ENCODE data around the gene CACNA2D2.

Gene CACNA2D2

DNA sequence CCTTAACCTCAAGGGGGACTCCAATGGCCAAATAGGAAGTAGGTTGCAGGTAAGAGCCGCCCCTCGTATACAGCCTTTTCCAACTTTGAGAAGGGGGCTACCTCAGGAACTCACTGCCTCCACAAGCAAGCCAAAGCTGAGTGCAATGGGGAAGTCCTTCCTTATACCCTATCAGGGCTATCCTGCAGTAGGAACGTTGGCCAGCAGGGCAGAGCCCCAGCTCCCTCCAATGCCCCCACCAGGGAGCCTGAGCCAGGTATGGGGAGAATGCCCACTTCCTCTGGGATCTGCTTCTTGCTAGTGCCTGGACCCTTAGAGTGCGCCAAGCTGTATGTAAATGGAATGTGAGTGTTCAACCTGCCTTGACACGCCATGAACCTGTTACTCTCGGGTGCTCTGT, 16.3 kb downstream of the CACNA2D2 start:
- no peak overlapping the region for H3K9ac ChIP-seq (ENCODE audit: low read depth, low read length)
- ATAC-seq (ENCODE audit: insufficient read depth, low read depth) = no peak
- H3K36me3 ChIP-seq (ENCODE audit: insufficient read depth, low read length) = no peaks in the 10 kb centered on the region
- DNase-seq = no peak
- no peaks in the 10 kb centered on the region for H3K9me3 ChIP-seq (ENCODE audit: insufficient read depth, low read length, severe bottlenecking)
- no peaks in the 10 kb centered on the region; the same call in 1 of the 2 replicates for H4K20me1 ChIP-seq (ENCODE audit: insufficient read depth, low read length)
- H3K27me3 ChIP-seq (ENCODE audit: insufficient read depth, low read length, poor library complexity) = peaks cover 2% of the 10 kb centered on the region
- H3K27ac ChIP-seq (ENCODE audit: low read length) = no peak overlapping the region
- H3K4me2 ChIP-seq (ENCODE audit: insufficient read depth, low read length) = no peak overlapping the region
- H2AFZ ChIP-seq (ENCODE audit: low read depth, low read length) = no peak overlapping the region
- no peak overlapping the region for H3K4me3 ChIP-seq (ENCODE audit: low read depth in 1 of 2, low read length in 2 of 2)
- no peaks in the 10 kb centered on the region for H3K4me1 ChIP-seq (ENCODE audit: insufficient read depth, low read length)
- H3K79me2 ChIP-seq (ENCODE audit: insufficient read depth, low read length) = no peaks in the 10 kb centered on the region
- TF ChIP-seq EZH2 (IDR thresholded peaks at IDR 0.05; ENCODE audit: borderline replicate concordance, low read depth, low read length, severe bottlenecking) = no peak
- TF ChIP-seq, protein P1, sequence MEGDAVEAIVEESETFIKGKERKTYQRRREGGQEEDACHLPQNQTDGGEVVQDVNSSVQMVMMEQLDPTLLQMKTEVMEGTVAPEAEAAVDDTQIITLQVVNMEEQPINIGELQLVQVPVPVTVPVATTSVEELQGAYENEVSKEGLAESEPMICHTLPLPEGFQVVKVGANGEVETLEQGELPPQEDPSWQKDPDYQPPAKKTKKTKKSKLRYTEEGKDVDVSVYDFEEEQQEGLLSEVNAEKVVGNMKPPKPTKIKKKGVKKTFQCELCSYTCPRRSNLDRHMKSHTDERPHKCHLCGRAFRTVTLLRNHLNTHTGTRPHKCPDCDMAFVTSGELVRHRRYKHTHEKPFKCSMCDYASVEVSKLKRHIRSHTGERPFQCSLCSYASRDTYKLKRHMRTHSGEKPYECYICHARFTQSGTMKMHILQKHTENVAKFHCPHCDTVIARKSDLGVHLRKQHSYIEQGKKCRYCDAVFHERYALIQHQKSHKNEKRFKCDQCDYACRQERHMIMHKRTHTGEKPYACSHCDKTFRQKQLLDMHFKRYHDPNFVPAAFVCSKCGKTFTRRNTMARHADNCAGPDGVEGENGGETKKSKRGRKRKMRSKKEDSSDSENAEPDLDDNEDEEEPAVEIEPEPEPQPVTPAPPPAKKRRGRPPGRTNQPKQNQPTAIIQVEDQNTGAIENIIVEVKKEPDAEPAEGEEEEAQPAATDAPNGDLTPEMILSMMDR (IDR thresholded peaks at IDR 0.05; ENCODE audit: borderline replicate concordance, extremely low read depth, low read length, poor library complexity, severe bottlenecking) = no peak

DNA sequence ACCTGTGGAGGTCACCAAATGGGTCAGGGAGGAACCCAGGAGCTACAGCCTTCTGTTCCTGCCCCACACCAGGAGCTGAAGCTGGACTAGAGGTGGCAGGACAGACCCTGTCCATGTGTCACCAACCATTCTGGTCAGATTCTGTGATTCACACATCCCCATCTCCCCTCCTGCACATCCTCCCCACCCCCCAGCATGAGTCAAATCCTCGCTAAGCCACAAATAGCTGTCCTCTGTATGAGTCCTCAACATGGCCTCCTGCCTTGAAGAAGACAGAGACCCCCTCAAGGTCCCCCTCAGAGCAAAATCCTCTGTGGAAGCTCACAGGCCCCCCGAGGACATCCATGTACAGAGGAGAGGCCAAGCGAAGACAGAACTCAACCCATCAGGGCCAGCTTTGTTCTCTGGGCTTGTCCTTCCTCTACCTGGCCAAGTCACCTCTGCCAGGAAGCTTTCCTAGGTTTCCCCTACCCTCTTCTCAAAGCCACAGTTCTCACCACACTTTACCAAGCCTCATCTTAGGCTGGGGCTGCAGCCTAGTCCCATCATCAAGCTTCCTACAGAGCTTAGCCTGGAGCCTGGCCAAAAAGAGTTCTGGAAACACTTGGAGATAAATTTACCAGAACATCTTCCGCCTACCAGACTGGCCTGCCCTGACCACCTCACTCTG, 17.1 kb downstream of the CACNA2D2 start:
- Histone ChIP-seq H3K27me3 (ENCODE audit: insufficient read depth, low read length, poor library complexity) (peaks cover 2% of the 10 kb centered on the region), H3K4me3 (ENCODE audit: low read depth in 1 of 2, low read length in 2 of 2) (no peak overlapping the region), H3K9me3 (ENCODE audit: insufficient read depth, low read length, severe bottlenecking) (no peaks in the 10 kb centered on the region), H4K20me1 (ENCODE audit: insufficient read depth, low read length) (no peaks in the 10 kb centered on the region; the same call in 1 of the 2 replicates), H3K79me2 (ENCODE audit: insufficient read depth, low read length) (no peaks in the 10 kb centered on the region), H2AFZ (ENCODE audit: low read depth, low read length) (no peak overlapping the region), H3K36me3 (ENCODE audit: insufficient read depth, low read length) (no peaks in the 10 kb centered on the region), H3K27ac (ENCODE audit: low read length) (no peak overlapping the region), H3K4me2 (ENCODE audit: insufficient read depth, low read length) (no peak overlapping the region), H3K9ac (ENCODE audit: low read depth, low read length) (no peak overlapping the region), H3K4me1 (ENCODE audit: insufficient read depth, low read length) (no peaks in the 10 kb centered on the region)
- TF ChIP-seq, protein P1 (IDR thresholded peaks at IDR 0.05; ENCODE audit: borderline replicate concordance, extremely low read depth, low read length, poor library complexity, severe bottlenecking) = no peak
- no peak for TF ChIP-seq EZH2 (IDR thresholded peaks at IDR 0.05; ENCODE audit: borderline replicate concordance, low read depth, low read length, severe bottlenecking)
- no peak for DNase-seq
- ATAC-seq (ENCODE audit: insufficient read depth, low read depth) = no peak

DNA sequence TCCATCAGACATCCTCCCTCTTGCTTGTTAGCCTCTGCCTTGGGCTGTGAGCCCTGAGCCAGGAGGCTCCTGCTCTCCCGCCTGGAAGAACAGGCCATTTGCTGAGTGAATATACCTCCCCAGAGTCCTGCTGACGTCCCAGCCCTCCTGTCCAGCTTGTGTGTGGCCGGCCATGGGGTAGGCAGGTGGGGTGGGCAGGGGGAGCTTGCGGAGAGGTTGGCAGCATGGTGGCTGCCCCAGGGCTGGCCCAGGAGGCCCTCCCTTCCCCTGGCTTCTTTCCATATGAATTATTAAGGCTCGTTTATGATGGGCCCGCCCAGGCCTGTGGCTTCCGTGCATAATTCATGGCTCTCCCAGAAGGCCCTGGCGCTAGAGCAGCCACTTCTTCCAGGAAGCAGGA, 18.7 kb downstream of the CACNA2D2 start:
- H3K4me2 ChIP-seq (ENCODE audit: insufficient read depth, low read length) = no peak overlapping the region
- H4K20me1 ChIP-seq (ENCODE audit: insufficient read depth, low read length) = peaks cover 6% of the 10 kb centered on the region; the same call in 1 of the 2 replicates
- H2AFZ ChIP-seq (ENCODE audit: low read depth, low read length) = no peak overlapping the region
- TF ChIP-seq, protein P1 (IDR thresholded peaks at IDR 0.05; ENCODE audit: borderline replicate concordance, extremely low read depth, low read length, poor library complexity, severe bottlenecking) = no peak
- TF ChIP-seq EZH2 (IDR thresholded peaks at IDR 0.05; ENCODE audit: borderline replicate concordance, low read depth, low read length, severe bottlenecking) = no peak
- no peaks in the 10 kb centered on the region for H3K27me3 ChIP-seq (ENCODE audit: insufficient read depth, low read length, poor library complexity)
- H3K27ac ChIP-seq (ENCODE audit: low read length) = no peak overlapping the region
- no peaks in the 10 kb centered on the region for H3K79me2 ChIP-seq (ENCODE audit: insufficient read depth, low read length)
- H3K4me1 ChIP-seq (ENCODE audit: insufficient read depth, low read length) = 0 out of 2 replicates have a peak, but pooled peaks cover 3% of the 10 kb centered on the region
- no peak overlapping the region for H3K9ac ChIP-seq (ENCODE audit: low read depth, low read length)
- no peaks in the 10 kb centered on the region for H3K36me3 ChIP-seq (ENCODE audit: insufficient read depth, low read length)
- no peak for DNase-seq
- ATAC-seq (ENCODE audit: insufficient read depth, low read depth) = no peak
- H3K4me3 ChIP-seq (ENCODE audit: low read depth in 1 of 2, low read length in 2 of 2) = no peak overlapping the region
- H3K9me3 ChIP-seq (ENCODE audit: insufficient read depth, low read length, severe bottlenecking) = no peaks in the 10 kb centered on the region

All from DND-41 (cell line).